B cell (primary cell): ENCODE data around the gene GPR62. TPM values are rescaled to one million over a fixed set of nuclear protein-coding genes. Genes with fewer than 3 reads are reported as not detected.

ENCODE experiments used
- ATAC-seq: fragments of 200-7000 bp; cut with Tn5 transposase; one replicate; pipeline ENCODE4 v1.10.0; 2021; ENCODE audit warnings: low read depth, mild to moderate bottlenecking, moderate number of reproducible peaks, moderate library complexity
- CTCF ChIA-PET: fragments of 350-600 bp; sonication (Branson Sonifier 250); formaldehyde crosslinking; loops from one replicate; lab custom pipeline; 2021; ENCODE audit warnings: antibody characterized with exemption, inconsistent platforms; lab: Charles Lee
- POLR2A ChIA-PET: fragments of 350-600 bp; sonication (Branson Sonifier 250); formaldehyde crosslinking; loops from one replicate; lab custom pipeline; 2021; ENCODE audit warnings: antibody characterized with exemption; lab: Charles Lee
- DNase-seq: peaks from one replicate; pipeline ENCODE4 v3.0.0; 2013
- H2AFZ ChIP-seq: 2 replicates; pipeline ENCODE4 v1.6.1; 2012; ENCODE audit warnings: mild to moderate bottlenecking, low read depth, low read length; ENCODE audit not compliant: insufficient read depth, poor library complexity, severe bottlenecking
- H3K27ac ChIP-seq, 2 donors: 1 replicate in 1 of 2; 2 replicates in 1 of 2; pipeline ENCODE4 v1.5.1; 2012 to 2013; ENCODE audit warnings: low read length in 2 of 2, mild to moderate bottlenecking in 2 of 2, moderate library complexity in 1 of 2
- H3K27me3 ChIP-seq, 4 experiments: fragments of 200-600 bp in 1 of 4; sonication (generic) in 1 of 4; replicated peaks in 1 of 4; 1 replicate in 2 of 4; 2 replicates in 2 of 4; pipeline versions ENCODE4 v1.6.1 to v1.7.0; 2013 to 2016; ENCODE audit warnings: low read length in 3 of 4, mild to moderate bottlenecking in 2 of 4, mixed read lengths in 1 of 4, moderate library complexity in 1 of 4; ENCODE audit not compliant: insufficient read depth in 4 of 4, control insufficient read depth in 3 of 4; ENCODE audit errors: control extremely low read depth in 1 of 4
- H3K36me3 ChIP-seq, 2 experiments: replicated peaks in 1 of 2; 1 replicate in 1 of 2; 2 replicates in 1 of 2; pipeline versions ENCODE4 v1.6.1 to v1.7.1; 2013; ENCODE audit warnings: low read length in 1 of 2; ENCODE audit not compliant: insufficient read depth in 2 of 2, control insufficient read depth in 1 of 2; ENCODE audit errors: control extremely low read depth in 1 of 2, extremely low read depth in 1 of 2
- H3K4me1 ChIP-seq, 2 donors: fragments of 200-600 bp in 1 of 2; sonication (generic) in 1 of 2; 1 replicate in 1 of 2; 2 replicates in 1 of 2; pipeline versions ENCODE4 v1.5.1 to v1.6.1; 2013 to 2017; ENCODE audit warnings: low read length in 2 of 2; ENCODE audit not compliant: control insufficient read depth in 2 of 2, insufficient read depth in 2 of 2
- H3K4me2 ChIP-seq: replicated peaks from 2 replicates; pipeline ENCODE3; 2012; ENCODE audit warnings: mild to moderate bottlenecking, low read depth, low read length; ENCODE audit not compliant: poor library complexity, severe bottlenecking
- H3K4me3 ChIP-seq, 5 experiments: fragments of 200-600 bp in 1 of 5; sonication (generic) in 1 of 5; 1 replicate in 3 of 5; 2 replicates in 2 of 5; pipeline versions ENCODE4 v1.5.1 to v1.7.0; 2011 to 2016; ENCODE audit warnings: low read length in 4 of 5, mild to moderate bottlenecking in 4 of 5, low read depth in 2 of 5, control low read depth in 1 of 5, moderate library complexity in 1 of 5; ENCODE audit not compliant: insufficient read depth in 1 of 5; ENCODE audit errors: control extremely low read depth in 1 of 5, extremely low read depth in 1 of 5
- H3K79me2 ChIP-seq: fragments of 200-600 bp; sonication (generic); one replicate; pipeline ENCODE4 v1.6.0; 2016; ENCODE audit warnings: low read length; ENCODE audit not compliant: control insufficient read depth, insufficient read depth
- H3K9ac ChIP-seq: fragments of 200-600 bp; sonication (generic); 2 replicates; pipeline ENCODE4 v1.6.1; 2017; ENCODE audit warnings: mild to moderate bottlenecking, low read length, moderate library complexity
- H3K9me3 ChIP-seq, 3 donors: one replicate each; pipeline versions ENCODE4 v1.6.1 to v1.7.1; 2013; ENCODE audit warnings: low read length in 2 of 3; ENCODE audit not compliant: control insufficient read depth in 2 of 3, insufficient read depth in 1 of 3; ENCODE audit errors: control extremely low read depth in 1 of 3
- H4K20me1 ChIP-seq: 2 replicates; pipeline ENCODE4 v1.6.0; 2012; ENCODE audit warnings: mild to moderate bottlenecking, low read length; ENCODE audit not compliant: insufficient read depth, control insufficient read depth, poor library complexity, severe bottlenecking
- H3K27ac Mint-ChIP-seq: one replicate; pipeline ENCODE4 v1.8.0; 2021; ENCODE audit warnings: mixed read lengths
- H3K27me3 Mint-ChIP-seq: one replicate; pipeline ENCODE4 v1.8.0; 2021; ENCODE audit warnings: mixed read lengths
- H3K4me1 Mint-ChIP-seq: one replicate; pipeline ENCODE4 v1.8.0; 2021; ENCODE audit warnings: mixed read lengths
- H3K4me3 Mint-ChIP-seq: one replicate; pipeline ENCODE4 v1.8.0; 2021; ENCODE audit warnings: mixed read lengths
- H3K9me3 Mint-ChIP-seq: one replicate; pipeline ENCODE4 v1.8.0; 2022; ENCODE audit warnings: mixed read lengths; ENCODE audit not compliant: insufficient read depth
- CTCF ChIP-seq: fragments of 200-600 bp; IDR thresholded peaks from one replicate; pipeline ENCODE4 v1.8.0; 2022; ENCODE audit warnings: antibody characterized with exemption, mild to moderate bottlenecking
- EZH2 ChIP-seq: IDR thresholded peaks from 2 replicates; pipeline ENCODE4 v1.6.1; 2012; ENCODE audit warnings: borderline replicate concordance, low read depth, mild to moderate bottlenecking, moderate library complexity, low read length; ENCODE audit not compliant: insufficient read depth, poor library complexity, severe bottlenecking
- whole genome bisulfite sequencing: methylation state at CpG from one replicate; pipeline ENCODE4 v1.1.5; 2013; ENCODE audit warnings: missing lambda C conversion rate; ENCODE audit not compliant: insufficient coverage; 5-methylcytosine and 5-hydroxymethylcytosine counted together
- intact Hi-C: fragments of 100-400 bp; cut with micrococcal nuclease; formaldehyde crosslinking; loops from one replicate; pipeline ENCODE4 v1.10.0; 2022
- polyA plus RNA-seq: library from polyadenylated mRNA; depleted of rRNA; stranded (reverse); fragments of >200 nt; gene quantifications from 2 replicates; pipeline ENCODE4 v1.2.3, GENCODE V29; 2012
- total RNA-seq, 2 donors: library from RNA; stranded (reverse); fragments of 120-200 nt in 1 of 2; gene quantifications; 1 replicate in 1 of 2; 2 replicates in 1 of 2; pipeline versions ENCODE4 v1.2.3 to v1.2.4, GENCODE V29; 2013 to 2022

The GPR62 gene
- total and polyA plus RNA-seq, 2 donors (not counting 1 experiment from before 2014, with no cell fraction given) = not detected

GRCh38 chr3:51947215-51947900 is 7.8 kb upstream of the GPR62 start:
- H3K9me3 ChIP-seq = no peaks in the 10 kb centered on the region
- Mint-ChIP-seq H3K4me3 (no peak overlapping the region), H3K27me3 (peaks cover 3% of the 10 kb centered on the region), H3K9me3 (no peaks in the 10 kb centered on the region), H3K4me1 (peaks cover 7% of the 10 kb centered on the region), H3K27ac (no peak overlapping the region)
- DNase-seq (no peak), ATAC-seq (no peak)
- no peaks in the 10 kb centered on the region for H3K27me3 ChIP-seq
- no peak overlapping the region for H2AFZ ChIP-seq
- no peaks in the 10 kb centered on the region for H4K20me1 ChIP-seq
- no peak for TF ChIP-seq EZH2
- WGBS = 85% methylated on average over 11 of the region's 13 CpGs
- no peaks in the 10 kb centered on the region for H3K36me3 ChIP-seq
- H3K4me3 ChIP-seq = no peak overlapping the region
- H3K9ac ChIP-seq = no peak overlapping the region
- intact Hi-C loops = no loop called here
- H3K79me2 ChIP-seq = no peaks in the 10 kb centered on the region
- H3K4me2 ChIP-seq = no peak overlapping the region
- peaks cover 10 to 11% of the 10 kb centered on the region in 2 donors for H3K4me1 ChIP-seq
- ChIA-PET POLR2A (no interaction called here), CTCF (no interaction called here)
- H3K27ac ChIP-seq = no peak overlapping the region

- ChIA-PET POLR2A (no interaction called here), CTCF (no interaction called here)
Observed at GRCh38 chr3:51948016-51948580, 7.1 kb upstream of the GPR62 start.

More at GRCh38 chr3:51948016-51948580, 7.1 kb upstream of the GPR62 start:
- Mint-ChIP-seq H3K27me3 (peaks cover 5% of the 10 kb centered on the region), H3K27ac (no peak overlapping the region), H3K4me3 (no peak overlapping the region), H3K9me3 (no peaks in the 10 kb centered on the region), H3K4me1 (peaks cover under 1% of the 10 kb centered on the region)
- H2AFZ ChIP-seq = no peak overlapping the region
- ATAC-seq (no peak), DNase-seq (no peak)
- no peaks in the 10 kb centered on the region for H3K36me3 ChIP-seq
- 94% methylated on average over 9 of the region's 10 CpGs for whole genome bisulfite sequencing
- peaks cover 3% of the 10 kb centered on the region in 2 donors for H3K4me1 ChIP-seq
- no peaks in the 10 kb centered on the region for H3K27me3 ChIP-seq
- TF ChIP-seq CTCF (no peak), EZH2 (no peak)
- H3K4me2 ChIP-seq = no peak overlapping the region
- intact Hi-C loops = no loop called here
- no peak overlapping the region for H3K4me3 ChIP-seq
- no peak overlapping the region for H3K9ac ChIP-seq
- H4K20me1 ChIP-seq = no peaks in the 10 kb centered on the region
- H3K27ac ChIP-seq = no peak overlapping the region
- H3K79me2 ChIP-seq = no peaks in the 10 kb centered on the region
- H3K9me3 ChIP-seq = no peaks in the 10 kb centered on the region
